NB4 (cell line): ENCODE results near the gene EDIL3.
A peak's percentile ranks its signal among the peaks of the same experiment; 100 is the strongest.
"Not testable (repeated sequence)": the region's sequence is repeated elsewhere in the genome, so short reads cannot be mapped to it uniquely, and the experiment has no call there.

Experiments used
- DNase-seq: peaks from one replicate; pipeline ENCODE4 v3.0.0; 2010; ENCODE audit warnings: low read depth
- H3K4me3 ChIP-seq: one replicate; pipeline ENCODE4 v1.5.1; 2011; ENCODE audit warnings: mild to moderate bottlenecking, low read depth, low read length, moderate library complexity
- CTCF ChIP-seq: IDR thresholded peaks from one replicate; pipeline ENCODE4 v1.5.1; 2012; ENCODE audit warnings: low read depth, low read length
- MAX ChIP-seq: IDR thresholded peaks from 2 replicates; pipeline ENCODE4 v1.6.1; 2011; ENCODE audit warnings: low read depth, low read length
- MYC ChIP-seq: IDR thresholded peaks from 2 replicates; pipeline ENCODE4 v1.6.1; 2011; ENCODE audit warnings: low read depth, low read length
- POLR2A ChIP-seq: IDR thresholded peaks from 2 replicates; pipeline ENCODE4 v1.6.1; 2011; ENCODE audit warnings: mild to moderate bottlenecking; ENCODE audit not compliant: insufficient read length; ENCODE audit errors: extremely low read depth

Gene EDIL3

GRCh38 chr5:84303315-84303714 lies 81.4 kb downstream of the EDIL3 start:
- no peak for DNase-seq
- no peak overlapping the region for H3K4me3 ChIP-seq
- TF ChIP-seq MYC (no peak), MAX (no peak)

GRCh38 chr5:84301535-84301934 lies 83.1 kb downstream of the EDIL3 start:
- no peak overlapping the region for H3K4me3 ChIP-seq
- DNase-seq: no peak
- TF ChIP-seq POLR2A: no peak
- no peak for TF ChIP-seq MAX
- no peak for TF ChIP-seq CTCF
- TF ChIP-seq MYC: no peak

GRCh38 chr5:84299959-84300358 lies 84.7 kb downstream of the EDIL3 start:
- no peak for DNase-seq
- H3K4me3 ChIP-seq: no peak overlapping the region

GRCh38 chr5:84298628-84299027 lies 86.1 kb downstream of the EDIL3 start:
- DNase-seq: peak; percentile 83
- TF ChIP-seq POLR2A (no peak), MAX (no peak), MYC (no peak), CTCF (no peak)
- H3K4me3 ChIP-seq: no peak overlapping the region

More at GRCh38 chr5:84299959-84300358, 84.7 kb downstream of the EDIL3 start:
- TF ChIP-seq POLR2A (no peak), CTCF (no peak), MAX (no peak), MYC (no peak)

- DNase-seq, H3K4me3 ChIP-seq: not testable (repeated sequence)
Measured at GRCh38 chr5:84297641-84298040, 87.0 kb downstream of the EDIL3 start.

GRCh38 chr5:84292788-84293653 lies 91.7 kb downstream of the EDIL3 start:
- TF ChIP-seq MAX (no peak), MYC (no peak), CTCF (no peak)
- peak overlapping the region; percentile 53 for H3K4me3 ChIP-seq
- peak; percentile 81 for DNase-seq

GRCh38 chr5:84292000-84292642 lies 92.6 kb downstream of the EDIL3 start:
- TF ChIP-seq MAX (no peak), POLR2A (no peak), MYC (no peak)
- no peak overlapping the region for H3K4me3 ChIP-seq
- no peak for DNase-seq
